Activated T-helper 17 cell treated with anti-CD3 and anti-CD28 coated beads, Interleukin-2, amount 50 U/mL, for 72 hours (primary cell): ENCODE results near the gene WDR74. TPM values are rescaled to one million over a fixed set of nuclear protein-coding genes. Genes with fewer than 3 reads are reported as not detected.
"Not testable (repeated sequence)": the region's sequence is repeated elsewhere in the genome, so short reads cannot be mapped to it uniquely, and the experiment has no call there.

ENCODE experiments used
- ATAC-seq: fragments of 150-1000 bp; cut with Tn5 transposase; replicated peaks from 2 replicates; pipeline ENCODE4 v1.10.0; 2021; ENCODE audit warnings: mild to moderate bottlenecking, moderate library complexity
- H3K27ac Mint-ChIP-seq: one replicate; pipeline ENCODE4 v1.8.0; 2022; ENCODE audit warnings: mixed read lengths
- H3K27me3 Mint-ChIP-seq: one replicate; pipeline ENCODE4 v1.8.0; 2022; ENCODE audit warnings: mixed read lengths
- H3K36me3 Mint-ChIP-seq: one replicate; pipeline ENCODE4 v1.8.0; 2022; ENCODE audit warnings: low read depth, mild to moderate bottlenecking, mixed read lengths
- H3K4me1 Mint-ChIP-seq: one replicate; pipeline ENCODE4 v1.8.0; 2022; ENCODE audit warnings: mixed read lengths
- H3K4me3 Mint-ChIP-seq: one replicate; pipeline ENCODE4 v1.8.0; 2022; ENCODE audit warnings: mild to moderate bottlenecking, mixed read lengths
- H3K9me3 Mint-ChIP-seq: one replicate; pipeline ENCODE4 v1.8.0; 2022; ENCODE audit warnings: mixed read lengths
- total RNA-seq, 2 donors: library from RNA; stranded (reverse); gene quantifications; one replicate each; pipeline ENCODE4 v1.2.3, GENCODE V29; 2022

The WDR74 gene
- total RNA-seq, 2 donors from 2014 or later, result 70.3 to 104 TPM

- Mint-ChIP-seq H3K36me3 (peaks cover 22% of the 10 kb centered on the region), H3K4me1 (peaks cover 18% of the 10 kb centered on the region)
- H3K27me3 Mint-ChIP-seq, H3K9me3 Mint-ChIP-seq, H3K4me3 Mint-ChIP-seq, H3K27ac Mint-ChIP-seq: not testable (repeated sequence)
- ATAC-seq, result peak; percentile 42
Observed at GRCh38 chr11:62840721-62841360, 1.5 kb upstream of the WDR74 start.

GRCh38 chr11:62835336-62835735, 4.1 kb downstream of the WDR74 start:
- no peak for ATAC-seq
- Mint-ChIP-seq H3K4me1 (peaks cover 26% of the 10 kb centered on the region), H3K27me3 (no peaks in the 10 kb centered on the region), H3K9me3 (no peaks in the 10 kb centered on the region), H3K36me3 (peaks cover 75% of the 10 kb centered on the region), H3K4me3 (no peak overlapping the region), H3K27ac (peak overlapping the region; percentile 82)

GRCh38 chr11:62832336-62833234, 6.8 kb downstream of the WDR74 start, which contains the start of gene TEX54:
Gene TEX54, minus strand, starts transcription at chr11:62832841.
- ATAC-seq, result peak; percentile 1
- no peaks in the 10 kb centered on the region for H3K9me3 Mint-ChIP-seq
- H3K27me3 Mint-ChIP-seq, result no peaks in the 10 kb centered on the region

GRCh38 chr11:62831520-62832335, 7.7 kb downstream of the WDR74 start, which contains the start of gene STX5:
Gene STX5, minus strand, starts transcription at chr11:62832051. Its CDS starts 808 bp downstream, at chr11:62831243.
- Mint-ChIP-seq H3K9me3 (no peaks in the 10 kb centered on the region), H3K27me3 (no peaks in the 10 kb centered on the region), H3K27ac (peak within 1 kb of the TSS; percentile 97), H3K36me3 (peaks cover 86% of the 10 kb centered on the region), H3K4me3 (peak within 1 kb of the TSS; percentile 99), H3K4me1 (peaks cover 15% of the 10 kb centered on the region)
- ATAC-seq, result peak; percentile 94

More at GRCh38 chr11:62832336-62833234, 6.8 kb downstream of the WDR74 start, which contains the start of gene TEX54:
- Mint-ChIP-seq H3K4me3 (peak within 1 kb of the TSS; percentile 99), H3K27ac (peak within 1 kb of the TSS; percentile 97), H3K4me1 (peaks cover 19% of the 10 kb centered on the region), H3K36me3 (peaks cover 86% of the 10 kb centered on the region)

GRCh38 chr11:62830904-62831519, 8.4 kb downstream of the WDR74 start:
- H3K4me3 Mint-ChIP-seq, result peak overlapping the region; percentile 99
- H3K27ac Mint-ChIP-seq, result peak overlapping the region; percentile 97
- no peaks in the 10 kb centered on the region for H3K27me3 Mint-ChIP-seq
- ATAC-seq, result no peak
- H3K9me3 Mint-ChIP-seq, result no peaks in the 10 kb centered on the region
- H3K36me3 Mint-ChIP-seq, result peaks cover 86% of the 10 kb centered on the region
- peaks cover 15% of the 10 kb centered on the region for H3K4me1 Mint-ChIP-seq

GRCh38 chr11:62828130-62828529, 11.3 kb downstream of the WDR74 start:
- peaks cover 86% of the 10 kb centered on the region for H3K36me3 Mint-ChIP-seq
- not testable (repeated sequence) for H3K9me3 Mint-ChIP-seq, H3K4me3 Mint-ChIP-seq, ATAC-seq, H3K27me3 Mint-ChIP-seq, H3K4me1 Mint-ChIP-seq, H3K27ac Mint-ChIP-seq

GRCh38 chr11:62823677-62824076, 15.7 kb downstream of the WDR74 start:
- ATAC-seq, result no peak
- Mint-ChIP-seq H3K4me3 (no peak overlapping the region), H3K36me3 (peaks cover 91% of the 10 kb centered on the region), H3K4me1 (no peaks in the 10 kb centered on the region), H3K27ac (no peak overlapping the region), H3K9me3 (no peaks in the 10 kb centered on the region), H3K27me3 (no peaks in the 10 kb centered on the region)

GRCh38 chr11:62817129-62817528, 22.3 kb downstream of the WDR74 start:
- Mint-ChIP-seq H3K4me1 (no peaks in the 10 kb centered on the region), H3K9me3 (no peaks in the 10 kb centered on the region), H3K27ac (no peak overlapping the region), H3K27me3 (no peaks in the 10 kb centered on the region), H3K4me3 (no peak overlapping the region), H3K36me3 (peaks cover 66% of the 10 kb centered on the region)
- ATAC-seq, result no peak

GRCh38 chr11:62816557-62816956, 22.8 kb downstream of the WDR74 start:
- ATAC-seq, result no peak
- Mint-ChIP-seq H3K27me3 (no peaks in the 10 kb centered on the region), H3K4me1 (no peaks in the 10 kb centered on the region), H3K4me3 (no peak overlapping the region), H3K36me3 (peaks cover 65% of the 10 kb centered on the region), H3K9me3 (no peaks in the 10 kb centered on the region), H3K27ac (no peak overlapping the region)

GRCh38 chr11:62811659-62812058, 27.7 kb downstream of the WDR74 start:
- peaks cover 16% of the 10 kb centered on the region for H3K36me3 Mint-ChIP-seq
- H3K4me3 Mint-ChIP-seq, result no peak overlapping the region
- no peaks in the 10 kb centered on the region for H3K9me3 Mint-ChIP-seq
- peak overlapping the region; percentile 18 for H3K27ac Mint-ChIP-seq
- no peaks in the 10 kb centered on the region for H3K4me1 Mint-ChIP-seq
- no peak for ATAC-seq
- no peaks in the 10 kb centered on the region for H3K27me3 Mint-ChIP-seq

- no peak overlapping the region for H3K4me3 Mint-ChIP-seq
- peak overlapping the region; percentile 18 for H3K27ac Mint-ChIP-seq
- peaks cover 7% of the 10 kb centered on the region for H3K4me1 Mint-ChIP-seq
- H3K27me3 Mint-ChIP-seq, result no peaks in the 10 kb centered on the region
- H3K9me3 Mint-ChIP-seq, result no peaks in the 10 kb centered on the region
- no peak for ATAC-seq
- peaks cover 7% of the 10 kb centered on the region for H3K36me3 Mint-ChIP-seq
Observed at GRCh38 chr11:62810748-62811147, 28.6 kb downstream of the WDR74 start.

- Mint-ChIP-seq H3K4me3 (peak overlapping the region; percentile 99), H3K27me3 (no peaks in the 10 kb centered on the region), H3K36me3 (peaks cover 40% of the 10 kb centered on the region), H3K4me1 (peaks cover 19% of the 10 kb centered on the region), H3K27ac (peak overlapping the region; percentile 97), H3K9me3 (no peaks in the 10 kb centered on the region)
- no peak for ATAC-seq
Observed at GRCh38 chr11:62806611-62807121, 32.7 kb downstream of the WDR74 start.

GRCh38 chr11:62805961-62806441, 33.4 kb downstream of the WDR74 start:
- Mint-ChIP-seq H3K27me3 (no peaks in the 10 kb centered on the region), H3K36me3 (peaks cover 46% of the 10 kb centered on the region), H3K27ac (peak overlapping the region; percentile 97), H3K4me1 (peaks cover 19% of the 10 kb centered on the region), H3K4me3 (peak overlapping the region; percentile 99), H3K9me3 (no peaks in the 10 kb centered on the region)
- peak; percentile 18 for ATAC-seq
